ENCODE results near the gene SEMA5B.

DNA sequence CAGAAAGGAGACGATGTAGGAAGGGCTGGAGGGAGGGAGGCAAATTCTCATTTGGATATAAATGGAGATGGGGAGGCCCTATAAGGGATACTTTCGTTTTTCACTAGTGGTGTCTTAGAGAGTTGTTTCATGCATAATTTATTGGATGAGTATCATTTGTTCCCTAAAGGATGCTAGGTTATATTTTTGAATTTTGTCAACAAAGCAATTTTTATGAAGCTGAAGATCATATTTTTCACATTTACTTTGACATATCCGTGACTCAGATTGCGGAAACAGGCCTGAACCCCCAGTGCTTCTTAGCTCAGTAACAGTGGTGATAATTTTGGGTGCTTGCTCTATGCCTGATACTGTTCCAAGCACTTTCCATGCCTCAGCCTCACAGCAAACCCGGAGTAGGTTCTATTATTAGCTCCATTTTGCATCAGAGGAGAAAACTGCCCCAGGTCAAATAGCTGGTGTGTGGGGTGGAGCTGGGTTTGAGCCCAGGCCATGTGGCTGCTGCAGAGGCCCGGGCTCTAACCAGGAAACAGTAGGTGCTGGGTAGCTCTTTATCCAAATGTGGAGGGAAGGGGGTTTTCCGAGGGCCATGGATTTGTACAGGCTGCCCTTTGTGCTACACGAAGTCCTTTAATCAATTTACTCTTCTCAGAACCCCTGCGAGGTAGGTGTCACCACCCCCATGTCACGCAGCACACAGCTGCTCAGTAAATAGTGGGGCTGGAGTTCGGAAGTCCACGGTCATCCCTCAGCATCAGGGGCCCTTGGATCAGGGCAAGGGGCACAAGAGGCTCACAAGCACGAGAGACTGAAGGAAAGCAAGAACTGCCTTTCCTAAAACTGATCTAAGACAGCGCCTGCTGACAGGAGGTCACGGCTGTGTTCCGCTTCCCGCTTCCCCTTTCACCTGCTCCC is 133.6 kb downstream of the SEMA5B start:
- TF ChIP-seq, protein P1, sequence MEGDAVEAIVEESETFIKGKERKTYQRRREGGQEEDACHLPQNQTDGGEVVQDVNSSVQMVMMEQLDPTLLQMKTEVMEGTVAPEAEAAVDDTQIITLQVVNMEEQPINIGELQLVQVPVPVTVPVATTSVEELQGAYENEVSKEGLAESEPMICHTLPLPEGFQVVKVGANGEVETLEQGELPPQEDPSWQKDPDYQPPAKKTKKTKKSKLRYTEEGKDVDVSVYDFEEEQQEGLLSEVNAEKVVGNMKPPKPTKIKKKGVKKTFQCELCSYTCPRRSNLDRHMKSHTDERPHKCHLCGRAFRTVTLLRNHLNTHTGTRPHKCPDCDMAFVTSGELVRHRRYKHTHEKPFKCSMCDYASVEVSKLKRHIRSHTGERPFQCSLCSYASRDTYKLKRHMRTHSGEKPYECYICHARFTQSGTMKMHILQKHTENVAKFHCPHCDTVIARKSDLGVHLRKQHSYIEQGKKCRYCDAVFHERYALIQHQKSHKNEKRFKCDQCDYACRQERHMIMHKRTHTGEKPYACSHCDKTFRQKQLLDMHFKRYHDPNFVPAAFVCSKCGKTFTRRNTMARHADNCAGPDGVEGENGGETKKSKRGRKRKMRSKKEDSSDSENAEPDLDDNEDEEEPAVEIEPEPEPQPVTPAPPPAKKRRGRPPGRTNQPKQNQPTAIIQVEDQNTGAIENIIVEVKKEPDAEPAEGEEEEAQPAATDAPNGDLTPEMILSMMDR (IDR thresholded peaks at IDR 0.05; ENCODE audit: insufficient read depth, low read length, poor library complexity, severe bottlenecking): no peak
- no peak for TF ChIP-seq EZH2phosphoT487 (conservative IDR thresholded peaks at IDR 0.05; ENCODE audit: low read length)
